Measurements from ENCODE around the gene PTTG1IP. TPM values are rescaled to one million over a fixed set of nuclear protein-coding genes. Genes with fewer than 3 reads are reported as not detected.

PTTG1IP gene
- total and polyA plus RNA-seq, 2 of the 4 experiments (the other 2 are of a cell fraction): 167 to 194 TPM

GRCh38 chr21:44854391-44854663 lies 19.2 kb downstream of the PTTG1IP start:
- H3K9me3 ChIP-seq (ENCODE audit: control insufficient read depth, insufficient read depth, low read length): no peaks in the 10 kb centered on the region
- BruUV-seq (replicated peaks): no TSS peak
- H3K27ac ChIP-seq (ENCODE audit: insufficient read depth, low read length): no peak overlapping the region
- in situ Hi-C loops (cut with MboI; ENCODE audit: low sequenced_read_pairs): no loop called here
- 100% methylated on average over 1 of the region's 14 CpGs; no CpG with 5 or more reads in 1 of the 2 experiments for WGBS, 2 experiments (ENCODE audit: extremely low coverage in 2 of 2, insufficient read length in 1 of 2)
- no peaks in the 10 kb centered on the region for H3K27me3 ChIP-seq (ENCODE audit: control insufficient read depth, insufficient read depth, low read length)
- dilution Hi-C loops (cut with HindIII; ENCODE audit: low sequenced_read_pairs, unreplicated experiment): no loop called here
- H4K5ac ChIP-seq (ENCODE audit: low read depth, low read length): no peak overlapping the region
- no peak overlapping the region for H3K23ac ChIP-seq (ENCODE audit: low read depth, low read length)
- no peak overlapping the region for H2BK120ac ChIP-seq (ENCODE audit: low read depth, low read length)
- no peaks in the 10 kb centered on the region for H3K4me1 ChIP-seq (ENCODE audit: control insufficient read depth, insufficient read depth, low read length)
- ATAC-seq (ENCODE audit: low read depth) (no peak), DNase-seq (no peak)
- peaks cover 63% of the 10 kb centered on the region for H4K20me1 ChIP-seq (ENCODE audit: insufficient read depth, low read length)
- no peak overlapping the region for H2BK20ac ChIP-seq (ENCODE audit: low read depth, low read length)
- intact Hi-C loops (cut with micrococcal nuclease): no loop called here
- H3K36me3 ChIP-seq (ENCODE audit: control insufficient read depth, insufficient read depth, low read length): peaks cover 72% of the 10 kb centered on the region
- no peak overlapping the region for H2BK15ac ChIP-seq (ENCODE audit: low read depth, low read length)
- TF ChIP-seq CTCF (conservative IDR thresholded peaks at IDR 0.05; ENCODE audit: low read depth, low read length): no peak
- no peak for TF ChIP-seq SMC3 (IDR thresholded peaks at IDR 0.05; ENCODE audit: low read depth, low read length)
- no peak for TF ChIP-seq RAD21 (IDR thresholded peaks at IDR 0.05; ENCODE audit: low read length)
- no peak for TF ChIP-seq NFE2L2 (IDR thresholded peaks at IDR 0.05; ENCODE audit: low read depth, low read length)
- no peak for TF ChIP-seq CHD1 (IDR thresholded peaks at IDR 0.05; ENCODE audit: low read depth, low read length)
- no peak for TF ChIP-seq MAFK (IDR thresholded peaks at IDR 0.05; ENCODE audit: low read depth, low read length)
- no peak for TF ChIP-seq RFX5 (IDR thresholded peaks at IDR 0.05; ENCODE audit: low read depth, low read length)
- TF ChIP-seq ELK1 (IDR thresholded peaks at IDR 0.05; ENCODE audit: borderline replicate concordance, low read depth, low read length): no peak
- TF ChIP-seq FOS (IDR thresholded peaks at IDR 0.05; ENCODE audit: low read depth, low read length): no peak
- TF ChIP-seq MXI1 (IDR thresholded peaks at IDR 0.05; ENCODE audit: borderline replicate concordance, low read depth, low read length): no peak
- no peak for TF ChIP-seq CEBPB (IDR thresholded peaks at IDR 0.05; ENCODE audit: low read depth, low read length)
- no peak for TF ChIP-seq MAZ (IDR thresholded peaks at IDR 0.05; ENCODE audit: borderline replicate concordance, low read depth, low read length)
- TF ChIP-seq USF2 (IDR thresholded peaks at IDR 0.05; ENCODE audit: low read depth, low read length): no peak
- no peak for TF ChIP-seq BHLHE40 (IDR thresholded peaks at IDR 0.05; ENCODE audit: low read depth, low read length)
- TF ChIP-seq RCOR1 (IDR thresholded peaks at IDR 0.05; ENCODE audit: insufficient replicate concordance, low read length): no peak
- no peak for TF ChIP-seq POLR2A (IDR thresholded peaks at IDR 0.05; ENCODE audit: low read depth, low read length)
- H3K4me2 ChIP-seq (ENCODE audit: low read depth, low read length): no peak overlapping the region
- POLR2A ChIA-PET (ENCODE audit: unreplicated experiment): no interaction called here
- peaks cover 72 to 82% of the 10 kb centered on the region in 2 experiments for H3K79me1 ChIP-seq (ENCODE audit: low read depth in 1 of 2, low read length in 2 of 2)
- peaks cover 5% of the 10 kb centered on the region; the same call in 1 of the 2 replicates for H3K9me1 ChIP-seq (ENCODE audit: insufficient read depth, low read length)
- H2AFZ ChIP-seq (replicated peaks; ENCODE audit: low read length, poor library complexity): no peak overlapping the region
- no peak overlapping the region for H3K14ac ChIP-seq (replicated peaks; ENCODE audit: low read depth, low read length)
- no peak overlapping the region for H3K4ac ChIP-seq (ENCODE audit: low read depth, low read length)
- H2AK5ac ChIP-seq (ENCODE audit: low read depth, low read length): no peak overlapping the region
- no peak overlapping the region for H2AK9ac ChIP-seq (replicated peaks; ENCODE audit: low read depth, low read length, poor library complexity)
- H2BK5ac ChIP-seq (ENCODE audit: low read depth, low read length, poor library complexity, severe bottlenecking): no peak overlapping the region
- H4K91ac ChIP-seq (ENCODE audit: insufficient read depth, low read depth, low read length): no peak overlapping the region
- CTCF ChIA-PET: no interaction called here
- no peak overlapping the region for H3K4me3 ChIP-seq (ENCODE audit: insufficient read depth, low read depth, low read length)
- H3K9ac ChIP-seq (ENCODE audit: low read depth, low read length): no peak overlapping the region
- no peak overlapping the region for H4K8ac ChIP-seq (ENCODE audit: low read depth in 2 of 2, low read length in 2 of 2)
- no peak overlapping the region for H3K56ac ChIP-seq (ENCODE audit: extremely low read depth, insufficient read depth, low read length)
- H3K18ac ChIP-seq (ENCODE audit: low read depth, low read length): no peak overlapping the region

All from IMR-90 (cell line).